Endothelial cell of umbilical vein (primary cell): ENCODE measurements around the gene AMER3. TPM values are rescaled to one million over a fixed set of nuclear protein-coding genes. Genes with fewer than 3 reads are reported as not detected.

Experiments used
- BruUV-seq: library from RNA; stranded (reverse); fragments of 400-500 nt; replicated peaks from 2 replicates; lab custom pipeline; 2021; lab: Mats Ljungman, UMichigan
- CTCF ChIA-PET: fragments of 300-600, 350-600 bp; sonication (Branson Sonifier 250); formaldehyde crosslinking; loops from one replicate; lab custom pipeline; 2021; ENCODE audit warnings: antibody characterized with exemption, inconsistent platforms; lab: Charles Lee
- POLR2A ChIA-PET: fragments of 300-600, 350-600 bp; sonication (Branson Sonifier 250); formaldehyde crosslinking; loops from one replicate; lab custom pipeline; 2021; ENCODE audit warnings: antibody characterized with exemption, inconsistent platforms; lab: Charles Lee
- DNase-seq: peaks from one replicate; pipeline ENCODE4 v3.0.0-alpha.2; 2011; ENCODE audit warnings: low read depth, low spot score
- FAIRE-seq: peaks from 2 replicates; lab custom pipeline; 2011; peaks lifted over from hg19 to GRCh38; lab: Jason Lieb, UNC
- H2AFZ ChIP-seq: 2 replicates; pipeline ENCODE4 v1.6.0; 2012; ENCODE audit warnings: low read depth, low read length, control low read depth, inconsistent platforms
- H3K27ac ChIP-seq: 2 replicates; pipeline ENCODE4 v1.5.1; 2011; ENCODE audit warnings: low read depth, mild to moderate bottlenecking, control low read depth, low read length, moderate library complexity; ENCODE audit not compliant: insufficient read depth
- H3K27me3 ChIP-seq, 2 experiments: 2 replicates each; pipeline versions ENCODE4 v1.6.0 to v1.6.1; 2011; ENCODE audit warnings: low read length in 2 of 2, mixed read lengths in 1 of 2; ENCODE audit not compliant: control insufficient read depth in 2 of 2, insufficient read depth in 2 of 2
- H3K36me3 ChIP-seq, 2 experiments: 2 replicates in 1 of 2; 3 replicates in 1 of 2; pipeline ENCODE4 v1.5.1; 2011; ENCODE audit warnings: low read length in 2 of 2, mild to moderate bottlenecking in 1 of 2, moderate library complexity in 1 of 2; ENCODE audit not compliant: control insufficient read depth in 2 of 2, insufficient read depth in 2 of 2; ENCODE audit errors: extremely low read depth in 1 of 2
- H3K4me1 ChIP-seq: 3 replicates; pipeline ENCODE4 v1.5.1; 2011; ENCODE audit warnings: mild to moderate bottlenecking, low read length; ENCODE audit not compliant: control insufficient read depth, insufficient read depth; ENCODE audit errors: extremely low read depth
- H3K4me2 ChIP-seq: 2 replicates; pipeline ENCODE4 v1.6.1; 2011; ENCODE audit warnings: low read length, control low read depth, mixed read lengths; ENCODE audit not compliant: insufficient read depth
- H3K4me3 ChIP-seq, 3 experiments: fragments of 200-600 bp in 1 of 3; sonication (generic), shearing (Covaris generic) in 1 of 3; replicated peaks in 1 of 3; 2 replicates each; pipeline ENCODE4 v1.5.1; 2011 to 2016; ENCODE audit warnings: control low read depth in 3 of 3, low read length in 3 of 3, mild to moderate bottlenecking in 2 of 3, inconsistent platforms in 1 of 3, low read depth in 1 of 3, moderate library complexity in 1 of 3; ENCODE audit not compliant: insufficient read depth in 1 of 3
- H3K79me2 ChIP-seq: 2 replicates; pipeline ENCODE4 v1.6.0; 2012; ENCODE audit warnings: low read length, inconsistent platforms; ENCODE audit not compliant: control insufficient read depth, insufficient read depth
- H3K9ac ChIP-seq: replicated peaks from 2 replicates; pipeline ENCODE3; 2011; ENCODE audit warnings: low read length, control low read depth; ENCODE audit not compliant: insufficient read depth; ENCODE audit errors: extremely low read depth
- H3K9me1 ChIP-seq: replicated peaks from 3 replicates; pipeline ENCODE4 v1.6.0; 2011; ENCODE audit warnings: mild to moderate bottlenecking, low read length; ENCODE audit not compliant: control insufficient read depth, insufficient read depth; ENCODE audit errors: extremely low read depth
- H3K9me3 ChIP-seq: replicated peaks from 2 replicates; pipeline ENCODE4 v1.5.1; 2012; ENCODE audit warnings: low read length, inconsistent platforms; ENCODE audit not compliant: control insufficient read depth, insufficient read depth
- H4K20me1 ChIP-seq: replicated peaks from 2 replicates; pipeline ENCODE3; 2011; ENCODE audit warnings: mild to moderate bottlenecking, low read length; ENCODE audit not compliant: control insufficient read depth, insufficient read depth; ENCODE audit errors: extremely low read depth
- CTCF ChIP-seq, 2 donors: IDR thresholded peaks; 1 replicate in 1 of 2; 2 replicates in 1 of 2; pipeline ENCODE4 v1.5.1; 2011; ENCODE audit warnings: low read length in 2 of 2, mild to moderate bottlenecking in 2 of 2, moderate library complexity in 2 of 2, control low read depth in 1 of 2, inconsistent platforms in 1 of 2, low read depth in 1 of 2; ENCODE audit not compliant: insufficient read depth in 1 of 2; ENCODE audit errors: extremely low read depth in 1 of 2
- EZH2 ChIP-seq: IDR thresholded peaks from 2 replicates; pipeline ENCODE4 v1.6.1; 2012; ENCODE audit warnings: borderline replicate concordance, low read depth, mild to moderate bottlenecking, moderate library complexity, low read length, inconsistent platforms; ENCODE audit not compliant: severe bottlenecking
- FOS ChIP-seq: IDR thresholded peaks from 2 replicates; pipeline ENCODE4 v1.6.1; 2011; ENCODE audit warnings: mild to moderate bottlenecking, low read length, moderate library complexity, borderline replicate concordance; ENCODE audit not compliant: insufficient read depth
- GATA2 ChIP-seq: IDR thresholded peaks from 2 replicates; pipeline ENCODE4 v1.7.0; 2011; ENCODE audit warnings: low read depth, mild to moderate bottlenecking, moderate library complexity, mixed read lengths, low read length; ENCODE audit not compliant: insufficient read length, insufficient read depth
- JUN ChIP-seq: IDR thresholded peaks from 2 replicates; pipeline ENCODE4 v1.6.1; 2011; ENCODE audit warnings: borderline replicate concordance, low read depth; ENCODE audit not compliant: insufficient read length, insufficient read depth
- MAX ChIP-seq: IDR thresholded peaks from 2 replicates; pipeline ENCODE4 v1.6.1; 2011; ENCODE audit not compliant: insufficient read depth, insufficient read length
- MYC ChIP-seq: IDR thresholded peaks from one replicate; pipeline ENCODE4 v1.6.1; 2011; ENCODE audit warnings: mild to moderate bottlenecking, low read depth, low read length
- POLR2A ChIP-seq: IDR thresholded peaks from 2 replicates; pipeline ENCODE4 v1.6.1; 2012; ENCODE audit warnings: low read depth, mild to moderate bottlenecking, control low read depth, low read length
- POLR2AphosphoS5 ChIP-seq: IDR thresholded peaks from 2 replicates; pipeline ENCODE4 v1.6.1; 2012; ENCODE audit warnings: low read depth, mild to moderate bottlenecking, control low read depth, low read length, moderate library complexity; ENCODE audit not compliant: insufficient read depth
- dilution Hi-C: fragments of 300-500 bp; cut with MboI; formaldehyde crosslinking; loops from one replicate; pipeline ENCODE4 v1.15.0; 2019; ENCODE audit warnings: low sequenced_read_pairs; ENCODE audit not compliant: extremely low pct_ligation_motif_present
- intact Hi-C: fragments of 100-400 bp; cut with micrococcal nuclease; formaldehyde crosslinking; loops from one replicate; pipeline ENCODE4 v1.10.0; 2022
- polyA plus RNA-seq, 4 experiments: library from polyadenylated mRNA; depleted of rRNA in 3 of 4; stranded (reverse) in 3 of 4; unstranded in 1 of 4; fragments of >200 nt; gene quantifications; 2 replicates each; pipeline versions ENCODE4 v1.2.1 to v1.2.3, GENCODE V29; 2011 to 2012; ENCODE audit warnings: missing spikeins in 1 of 4
- total RNA-seq: library from RNA; stranded (reverse); gene quantifications from 2 replicates; pipeline ENCODE4 v1.2.3, GENCODE V29; 2021

Gene AMER3
- total and polyA plus RNA-seq, 2 donors (not counting 3 experiments of a cell fraction or from before 2014, with no cell fraction given) = not detected

- ChIA-PET POLR2A (no interaction called here), CTCF (no interaction called here)
- BruUV-seq = no TSS peak
- intact Hi-C loops = no loop called here
- Histone ChIP-seq H4K20me1 (no peaks in the 10 kb centered on the region), H3K9ac (no peak overlapping the region), H3K4me3 (no peak overlapping the region), H3K27me3 (peaks cover under 1 to 2% of the 10 kb centered on the region in 2 experiments), H3K9me1 (no peaks in the 10 kb centered on the region), H3K79me2 (no peaks in the 10 kb centered on the region), H3K9me3 (no peaks in the 10 kb centered on the region), H2AFZ (no peak overlapping the region), H3K27ac (no peak overlapping the region), H3K4me2 (no peak overlapping the region), H3K36me3 (no peaks in the 10 kb centered on the region), H3K4me1 (no peaks in the 10 kb centered on the region)
- TF ChIP-seq JUN (no peak), FOS (no peak), GATA2 (no peak), MAX (no peak), EZH2 (no peak), MYC (no peak), POLR2AphosphoS5 (no peak), CTCF (IDR thresholded peaks at IDR 0.05; ENCODE audit: extremely low read depth in 1 of 2, insufficient read depth in 1 of 2, low read depth in 1 of 2, low read length in 2 of 2) (no peak), POLR2A (no peak)
- no peak for DNase-seq
- no peak for FAIRE-seq
- dilution Hi-C loops = no loop called here
Observed at GRCh38 chr2:130759906-130760753, 4.8 kb downstream of the AMER3 start.
